GM21390 (cell line): Measurements from ENCODE around the gene PLCL2.

ENCODE experiments used
- ATAC-seq: cut with Tn5 transposase; IDR thresholded peaks from one replicate; pipeline ENCODE4 v1.9.1; 2021; ENCODE audit not compliant: unreplicated experiment

The PLCL2 gene

GRCh38 chr3:16890597-16891333 is 6.0 kb downstream of the PLCL2 start:
- ATAC-seq: no peak

DNA sequence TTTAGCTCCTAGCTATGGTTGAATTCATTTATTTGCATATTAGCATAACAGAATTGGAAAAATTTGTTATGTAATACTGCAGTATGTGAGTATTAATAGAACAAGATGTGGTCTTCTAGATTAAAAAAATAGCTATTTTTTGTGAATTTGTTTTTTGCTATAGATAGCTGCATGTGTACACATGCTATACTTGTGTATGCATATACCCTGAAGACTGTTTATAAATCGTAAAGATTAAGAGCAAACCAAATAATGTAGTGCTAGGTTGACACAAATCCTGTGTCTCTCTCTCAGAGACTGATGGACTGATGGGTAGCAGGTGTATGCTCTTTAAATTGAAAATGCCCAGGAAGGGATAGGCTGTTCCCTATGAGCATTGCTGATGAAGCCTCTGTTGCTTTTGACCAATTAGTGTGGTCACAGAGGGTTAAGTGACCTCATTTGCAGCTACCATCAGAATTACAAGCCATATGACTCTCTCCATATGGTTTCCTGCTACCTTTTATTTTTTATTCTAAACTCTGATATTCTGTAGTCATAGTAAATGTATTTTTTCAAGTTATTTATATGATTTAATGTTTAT is 9.0 kb downstream of the PLCL2 start:
- no peak for ATAC-seq

DNA sequence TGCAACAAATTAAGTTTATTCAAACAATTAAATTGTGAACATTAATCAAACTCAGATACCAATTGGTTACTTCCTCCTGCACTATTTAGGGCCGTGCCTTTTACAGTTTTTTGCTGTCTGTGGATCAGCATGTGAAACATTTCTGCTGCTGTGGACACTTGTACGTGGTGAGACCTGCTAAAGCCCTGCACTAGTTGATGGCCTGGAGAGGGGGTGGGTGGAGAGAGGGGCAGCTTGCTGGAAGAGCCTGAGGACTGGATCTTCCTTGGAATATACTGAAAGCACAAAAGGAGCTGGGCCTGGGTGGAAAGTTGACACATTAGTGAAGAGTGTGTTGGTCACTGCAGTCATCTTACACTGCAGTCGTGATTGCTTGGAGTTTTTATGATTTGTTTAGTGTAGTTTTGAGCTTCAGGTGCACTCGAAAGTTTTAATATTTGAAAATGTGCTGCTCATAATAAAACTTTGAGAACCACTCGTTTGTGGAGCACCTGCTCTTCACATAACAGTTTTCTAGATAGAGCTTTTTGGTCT is 11.4 kb downstream of the PLCL2 start:
- ATAC-seq: no peak

DNA sequence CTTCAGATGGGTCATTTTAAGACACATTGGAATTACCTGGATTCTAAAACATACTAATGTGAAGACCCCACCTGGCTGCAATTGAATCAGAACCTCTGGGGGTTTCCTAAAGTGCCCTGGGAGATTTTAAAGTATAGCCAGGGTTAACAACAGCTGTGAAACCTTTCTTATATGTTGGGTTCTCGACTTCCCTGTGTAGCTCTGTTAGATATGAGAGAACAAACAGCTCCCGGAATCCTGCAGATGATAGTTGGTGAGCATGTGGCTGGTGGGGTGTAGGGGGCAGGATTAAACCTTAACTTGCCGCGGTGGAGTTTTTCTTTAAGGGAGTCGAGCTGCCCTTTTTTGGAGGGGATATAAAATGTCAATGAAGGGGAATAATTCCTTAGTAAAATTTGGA is 12.1 kb downstream of the PLCL2 start:
- ATAC-seq: no peak

GRCh38 chr3:16897254-16897926 is 12.6 kb downstream of the PLCL2 start:
- peak; percentile 70 for ATAC-seq

DNA sequence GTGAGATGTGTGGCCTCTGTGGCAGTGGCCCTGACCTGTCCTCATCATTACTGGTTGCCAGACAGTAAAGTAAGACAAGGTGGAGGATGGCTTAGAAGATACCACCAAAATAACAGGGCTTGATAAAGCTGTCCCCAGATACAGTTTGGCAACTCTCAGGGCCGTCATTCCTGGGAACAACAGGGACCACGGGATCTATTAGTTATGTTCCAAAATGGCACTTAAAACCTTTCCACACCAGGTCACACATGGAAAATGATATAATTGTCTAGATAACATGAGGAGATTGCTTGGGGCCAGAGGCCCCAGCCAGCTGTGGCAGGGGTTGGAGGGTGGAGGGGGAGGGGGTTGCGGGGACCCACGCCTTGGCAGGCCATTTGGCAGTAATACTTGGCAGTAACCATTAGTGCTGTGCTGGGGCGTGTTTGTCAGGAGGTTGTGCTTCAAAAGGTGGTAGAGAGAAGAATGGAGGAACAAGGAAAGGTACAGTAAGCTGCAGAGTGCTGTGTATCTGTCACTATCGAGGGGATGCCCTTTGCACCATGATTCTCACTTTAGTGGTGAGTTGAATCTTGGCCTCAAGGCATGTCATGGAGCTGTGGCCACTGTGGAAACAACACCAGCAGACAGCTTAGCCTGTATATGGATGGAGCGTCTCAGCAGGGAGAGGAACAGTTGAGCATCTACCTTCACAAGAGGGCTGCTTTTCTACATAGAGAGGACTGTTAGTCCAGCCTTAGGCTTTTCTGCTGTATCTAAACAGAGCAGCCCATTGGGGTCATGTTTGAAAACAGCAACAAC is 14.0 kb downstream of the PLCL2 start:
- no peak for ATAC-seq

DNA sequence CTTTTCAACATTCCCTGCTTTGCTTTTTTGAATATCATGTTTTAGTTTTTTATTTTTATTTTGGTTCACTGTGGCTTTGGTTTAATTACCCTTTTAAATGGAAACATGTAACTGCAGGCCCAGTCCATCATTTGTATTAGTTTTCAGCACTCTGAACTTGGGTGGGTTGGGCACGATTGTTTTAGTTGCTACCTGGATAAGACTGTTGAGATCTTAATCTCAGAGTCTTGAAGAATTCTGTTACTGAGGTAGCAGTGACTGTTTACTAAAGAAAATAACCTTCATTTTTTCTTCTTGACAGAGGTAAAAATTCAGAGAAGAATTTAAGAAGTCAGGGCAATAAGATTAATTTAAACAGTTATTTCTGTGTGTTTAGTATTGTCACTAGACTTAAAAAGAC is 15.2 kb downstream of the PLCL2 start:
- ATAC-seq: no peak

DNA sequence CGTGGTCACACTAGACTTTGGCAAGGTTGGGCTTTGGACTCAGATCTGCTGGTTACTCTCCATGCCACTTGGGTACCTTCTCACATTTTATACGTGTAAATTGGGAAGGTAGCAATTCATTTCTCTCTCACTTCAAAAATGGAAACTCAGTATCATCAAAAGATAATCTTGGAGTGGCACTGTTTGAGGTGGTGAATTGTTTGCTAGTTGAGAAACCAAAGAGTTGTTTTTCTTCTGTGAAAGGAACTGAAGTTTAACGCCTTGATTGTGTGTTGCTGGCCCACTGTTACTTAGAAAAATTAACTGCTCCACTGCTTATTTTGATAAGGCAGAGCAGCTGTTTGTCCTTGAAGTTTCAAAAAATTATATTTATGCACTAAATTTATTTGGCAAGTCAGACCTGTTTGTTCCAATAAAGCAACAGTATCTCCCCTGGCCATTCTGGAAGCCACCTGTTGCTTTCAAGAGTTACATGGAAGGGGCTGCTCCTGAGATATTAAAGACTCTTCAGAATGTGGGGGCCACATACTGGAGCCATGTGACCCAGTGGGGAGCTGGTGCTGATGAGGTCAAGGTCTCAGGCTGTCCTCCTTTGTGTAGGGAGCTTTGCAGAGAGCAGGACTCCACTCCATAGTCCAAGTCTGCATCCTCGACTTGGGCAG is 16.2 kb downstream of the PLCL2 start:
- ATAC-seq: no peak

DNA sequence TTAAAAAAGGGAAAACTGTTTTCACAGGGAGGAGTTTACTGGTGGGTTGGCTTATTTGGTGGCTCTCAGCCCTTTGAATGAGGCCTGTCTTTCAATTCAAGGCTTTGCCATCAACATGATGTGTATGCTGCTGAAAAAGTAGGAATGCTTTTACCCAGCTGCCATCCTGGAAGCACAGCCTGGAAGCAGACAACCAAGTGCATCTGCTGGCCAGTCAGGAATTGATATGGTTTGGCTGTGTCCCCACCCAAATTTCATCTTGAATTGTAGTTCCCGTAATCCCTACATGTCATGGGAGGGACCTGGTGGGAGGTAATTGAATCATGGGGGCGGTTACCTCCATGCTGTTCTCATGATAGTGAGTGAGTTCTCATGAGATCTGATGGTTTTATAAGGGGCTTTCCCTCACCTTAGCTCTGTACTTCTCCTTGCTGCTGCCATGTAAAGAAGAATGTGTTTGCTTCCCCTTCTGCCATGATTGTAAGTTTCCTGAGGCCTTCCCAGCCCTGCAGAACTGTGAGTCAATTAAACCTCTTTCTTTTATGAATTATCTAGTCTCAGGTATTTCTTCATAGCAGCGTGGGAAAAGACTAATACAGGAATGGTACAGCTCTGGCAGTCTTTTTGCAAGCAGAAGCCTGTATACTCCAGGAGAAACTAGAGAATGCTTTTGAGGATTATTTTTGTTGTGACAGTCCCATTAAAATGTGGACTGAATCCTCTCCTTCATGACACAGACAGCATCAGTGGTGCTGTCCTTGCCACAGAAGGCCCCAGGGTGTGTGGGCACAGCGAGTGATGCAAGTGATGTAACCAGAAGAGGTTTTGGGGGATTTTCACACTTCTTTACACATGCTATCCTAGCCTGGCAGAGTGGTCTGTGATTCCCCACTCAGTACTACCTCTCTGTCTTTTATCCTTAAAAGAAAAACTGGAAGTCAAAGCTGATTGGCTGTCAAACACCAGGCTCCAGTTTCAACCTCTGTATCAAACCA is 20.0 kb downstream of the PLCL2 start:
- ATAC-seq: no peak

GRCh38 chr3:16905704-16906103 is 20.9 kb downstream of the PLCL2 start:
- ATAC-seq: no peak

GRCh38 chr3:16906682-16907081 is 21.9 kb downstream of the PLCL2 start:
- peak; percentile 38 for ATAC-seq

- ATAC-seq: peak; percentile 73
Observed at GRCh38 chr3:16907243-16907642, 22.5 kb downstream of the PLCL2 start.

GRCh38 chr3:16908016-16908807 is 23.5 kb downstream of the PLCL2 start:
- ATAC-seq: no peak

GRCh38 chr3:16908896-16909295 is 24.1 kb downstream of the PLCL2 start:
- ATAC-seq: no peak

- no peak for ATAC-seq
Observed at GRCh38 chr3:16909802-16910201, 25.0 kb downstream of the PLCL2 start.

GRCh38 chr3:16910207-16910606 is 25.5 kb downstream of the PLCL2 start:
- ATAC-seq: no peak

DNA sequence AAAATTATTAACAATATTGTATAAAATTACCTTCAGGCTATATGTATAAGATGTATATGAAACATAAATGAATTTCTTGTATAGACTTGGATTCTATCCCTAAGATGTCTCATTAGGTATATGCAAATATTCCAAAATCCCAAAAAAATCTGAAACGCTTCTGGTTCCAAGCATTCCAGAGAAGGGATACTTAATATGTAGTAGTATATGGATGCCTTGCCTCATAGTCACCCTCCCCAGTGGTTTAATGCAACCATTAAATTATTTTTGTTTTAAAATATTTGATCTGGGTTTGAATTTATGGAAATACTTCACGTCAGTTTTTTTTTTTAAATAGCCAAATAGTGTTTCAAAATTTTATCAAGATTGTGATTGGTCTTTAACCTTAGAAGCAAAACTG is 27.2 kb downstream of the PLCL2 start:
- ATAC-seq: no peak

GRCh38 chr3:16912400-16913263 is 27.9 kb downstream of the PLCL2 start:
- peak; percentile 92 for ATAC-seq
